ENCODE results near the gene FGF23.

GRCh38 chr12:4417455-4417854, 37.9 kb upstream of the FGF23 start:
- no peak for TF ChIP-seq EZH2phosphoT487 (IDR thresholded peaks at IDR 0.05; ENCODE audit: borderline replicate concordance)
- TF ChIP-seq, protein P1, sequence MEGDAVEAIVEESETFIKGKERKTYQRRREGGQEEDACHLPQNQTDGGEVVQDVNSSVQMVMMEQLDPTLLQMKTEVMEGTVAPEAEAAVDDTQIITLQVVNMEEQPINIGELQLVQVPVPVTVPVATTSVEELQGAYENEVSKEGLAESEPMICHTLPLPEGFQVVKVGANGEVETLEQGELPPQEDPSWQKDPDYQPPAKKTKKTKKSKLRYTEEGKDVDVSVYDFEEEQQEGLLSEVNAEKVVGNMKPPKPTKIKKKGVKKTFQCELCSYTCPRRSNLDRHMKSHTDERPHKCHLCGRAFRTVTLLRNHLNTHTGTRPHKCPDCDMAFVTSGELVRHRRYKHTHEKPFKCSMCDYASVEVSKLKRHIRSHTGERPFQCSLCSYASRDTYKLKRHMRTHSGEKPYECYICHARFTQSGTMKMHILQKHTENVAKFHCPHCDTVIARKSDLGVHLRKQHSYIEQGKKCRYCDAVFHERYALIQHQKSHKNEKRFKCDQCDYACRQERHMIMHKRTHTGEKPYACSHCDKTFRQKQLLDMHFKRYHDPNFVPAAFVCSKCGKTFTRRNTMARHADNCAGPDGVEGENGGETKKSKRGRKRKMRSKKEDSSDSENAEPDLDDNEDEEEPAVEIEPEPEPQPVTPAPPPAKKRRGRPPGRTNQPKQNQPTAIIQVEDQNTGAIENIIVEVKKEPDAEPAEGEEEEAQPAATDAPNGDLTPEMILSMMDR (conservative IDR thresholded peaks at IDR 0.05; ENCODE audit: low read length), result no peak

All from Loucy (cell line).